MCF 10A (cell line): Measurements from ENCODE around the gene CUBN. TPM values are rescaled to one million over a fixed set of nuclear protein-coding genes. Genes with fewer than 3 reads are reported as not detected.

Experiments used
- BruUV-seq: library from RNA; stranded (reverse); fragments of 400-500 nt; replicated peaks from 2 replicates; lab custom pipeline; 2021; lab: Mats Ljungman, UMichigan
- CTCF ChIA-PET: fragments of 300-600 bp; sonication (Branson Sonifier 250); formaldehyde crosslinking; extraction: SDS; loops from one replicate; lab custom pipeline; 2021; ENCODE audit warnings: antibody characterized with exemption, inconsistent platforms; lab: Yijun Ruan, JAX
- POLR2A ChIA-PET: fragments of 300-600, 350-650 bp; sonication (Branson Sonifier 250); formaldehyde crosslinking; extraction: SDS; loops from one replicate; lab custom pipeline; 2020; ENCODE audit warnings: antibody characterized with exemption, inconsistent platforms; lab: Yijun Ruan, JAX
- DNase-seq: peaks from one replicate; pipeline ENCODE4 v3.0.0-alpha.2; 2018; ENCODE audit not compliant: unreplicated experiment
- H3K27ac Mint-ChIP-seq: one replicate; pipeline ENCODE4 v1.8.0; 2022; ENCODE audit warnings: mild to moderate bottlenecking, low read depth, mixed read lengths; ENCODE audit not compliant: unreplicated experiment
- H3K27me3 Mint-ChIP-seq: one replicate; pipeline ENCODE4 v1.8.0; 2022; ENCODE audit warnings: mixed read lengths; ENCODE audit not compliant: insufficient read depth, unreplicated experiment
- H3K36me3 Mint-ChIP-seq: one replicate; pipeline ENCODE4 v1.8.0; 2022; ENCODE audit warnings: mild to moderate bottlenecking, moderate library complexity, mixed read lengths; ENCODE audit not compliant: insufficient read depth, unreplicated experiment
- H3K4me1 Mint-ChIP-seq: one replicate; pipeline ENCODE4 v1.8.0; 2022; ENCODE audit warnings: mixed read lengths; ENCODE audit not compliant: insufficient read depth, unreplicated experiment
- H3K4me3 Mint-ChIP-seq: one replicate; pipeline ENCODE4 v1.8.0; 2022; ENCODE audit warnings: mild to moderate bottlenecking, moderate library complexity, mixed read lengths; ENCODE audit not compliant: unreplicated experiment
- H3K9me3 Mint-ChIP-seq: one replicate; pipeline ENCODE4 v1.8.0; 2022; ENCODE audit warnings: mixed read lengths; ENCODE audit not compliant: unreplicated experiment
- CTCF ChIP-seq: fragments of 200-600 bp; IDR thresholded peaks from one replicate; pipeline ENCODE4 v1.8.0; 2022; ENCODE audit warnings: antibody characterized with exemption, mild to moderate bottlenecking; ENCODE audit not compliant: unreplicated experiment
- intact Hi-C: fragments of 100-400 bp; cut with micrococcal nuclease; formaldehyde crosslinking; loops from 2 replicates; pipeline ENCODE4 v1.14.1; 2022
- total RNA-seq: library from RNA; stranded (reverse); gene quantifications from 2 replicates; pipeline ENCODE4 v1.2.3, GENCODE V29; 2022

Gene CUBN
- total RNA-seq, 1 experiment from 2014 or later: 1.3 TPM

DNA sequence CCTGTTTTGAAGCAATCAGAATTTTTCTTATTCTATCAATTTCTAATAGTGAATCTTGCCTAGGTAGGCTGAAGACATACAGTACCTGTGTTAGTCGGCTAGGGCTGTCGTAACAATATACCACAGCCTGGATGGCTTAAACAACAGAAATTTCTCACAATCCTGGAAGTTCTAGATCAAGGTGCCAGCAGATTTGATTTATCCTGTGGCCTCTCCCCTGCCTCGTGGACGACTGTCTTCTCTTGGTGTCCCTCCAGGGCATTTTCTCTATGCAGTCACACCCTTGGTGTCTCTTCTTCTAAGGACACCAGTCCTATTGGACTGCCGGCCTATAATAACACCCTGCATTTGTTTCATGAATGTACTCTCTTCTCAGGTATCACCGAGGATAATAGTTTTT lies 310.6 kb downstream of the CUBN start:
- H3K27me3 Mint-ChIP-seq: no peaks in the 10 kb centered on the region
- H3K9me3 Mint-ChIP-seq: peaks cover 8% of the 10 kb centered on the region
- no TSS peak for BruUV-seq
- intact Hi-C loops: no loop called here
- CTCF ChIA-PET: interaction anchor here (0.6 kb wide), 1 partner anchor 1776 kb away, joined by 3 read pairs; no protein-coding TSS in a partner anchor
- DNase-seq: no peak
- no peak for TF ChIP-seq CTCF
- peaks cover 10% of the 10 kb centered on the region for H3K36me3 Mint-ChIP-seq
- POLR2A ChIA-PET: no interaction called here
- no peak overlapping the region for H3K4me3 Mint-ChIP-seq
- H3K4me1 Mint-ChIP-seq: peaks cover 17% of the 10 kb centered on the region
- H3K27ac Mint-ChIP-seq: no peak overlapping the region

DNA sequence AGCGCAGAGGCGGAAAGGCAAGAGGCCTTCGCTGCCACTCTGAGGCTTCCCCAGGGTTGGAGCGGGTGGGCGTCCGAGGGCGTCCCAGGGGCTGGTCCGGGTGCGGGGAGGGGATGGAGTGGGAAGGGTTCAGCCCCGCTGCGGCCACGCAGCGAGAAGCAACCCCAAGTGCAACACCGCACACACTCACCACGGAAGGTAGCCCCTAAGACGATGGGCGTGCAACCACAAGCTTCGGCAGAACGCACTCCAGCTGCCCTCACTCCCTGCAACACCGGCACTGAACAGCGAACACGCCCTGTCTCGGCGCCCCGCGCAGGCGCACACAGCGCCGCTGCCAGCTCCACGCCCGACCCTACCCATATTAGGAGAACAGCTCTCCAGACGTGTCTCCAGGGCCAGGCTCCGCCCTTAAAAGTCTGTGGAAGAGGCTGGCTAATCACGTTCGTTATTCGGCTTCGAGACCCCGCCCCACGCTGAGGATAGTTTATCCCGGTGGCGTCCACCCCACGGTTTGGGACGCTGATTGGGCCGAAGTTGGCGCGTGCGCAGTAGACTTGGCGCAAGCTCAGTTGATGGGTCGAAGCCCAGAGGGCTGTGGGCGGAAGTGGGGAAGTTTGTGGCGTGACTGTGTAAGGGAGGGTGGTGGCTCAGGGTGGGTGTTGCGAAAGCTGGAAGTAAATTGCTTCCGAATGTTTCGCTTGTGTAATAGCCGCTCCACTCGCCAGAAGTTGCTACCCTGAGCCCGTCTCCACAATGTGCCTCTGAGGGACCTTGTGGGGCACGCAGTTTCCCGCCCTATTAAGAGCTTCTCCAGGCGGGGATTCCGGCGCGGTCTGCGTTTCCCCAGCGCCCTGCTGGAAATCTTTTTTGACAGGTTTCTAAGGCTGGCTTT lies 312.2 kb downstream of the CUBN start, which contains the start of gene RSU1:
Gene RSU1 (minus strand): TSS at position 300 of the 895 bp plus-strand sequence. CDS start 343 bp downstream, outside the sequence.
- peak; percentile 100 for DNase-seq
- peak within 1 kb of the TSS; percentile 94 for H3K4me3 Mint-ChIP-seq
- intact Hi-C loops: no loop called here
- POLR2A ChIA-PET: interaction anchor here (0.5 to 1.8 kb wide), 19 partner anchors 11 to 1936 kb away, joined by 3 to 17 read pairs (median 3); partner anchors contain the start of genes MINDY3, STAM, TRDMT1 and VIM
- H3K9me3 Mint-ChIP-seq: peaks cover 7% of the 10 kb centered on the region
- peaks cover 14% of the 10 kb centered on the region for H3K36me3 Mint-ChIP-seq
- no TSS peak for BruUV-seq
- H3K27ac Mint-ChIP-seq: peak within 1 kb of the TSS; percentile 74
- TF ChIP-seq CTCF: no peak
- no peaks in the 10 kb centered on the region for H3K27me3 Mint-ChIP-seq
- CTCF ChIA-PET: interaction anchor here (0.6 to 2.1 kb wide), 4 partner anchors 10 to 438 kb away, joined by 3 to 12 read pairs (median 4); no protein-coding TSS in a partner anchor
- H3K4me1 Mint-ChIP-seq: peaks cover 17% of the 10 kb centered on the region

DNA sequence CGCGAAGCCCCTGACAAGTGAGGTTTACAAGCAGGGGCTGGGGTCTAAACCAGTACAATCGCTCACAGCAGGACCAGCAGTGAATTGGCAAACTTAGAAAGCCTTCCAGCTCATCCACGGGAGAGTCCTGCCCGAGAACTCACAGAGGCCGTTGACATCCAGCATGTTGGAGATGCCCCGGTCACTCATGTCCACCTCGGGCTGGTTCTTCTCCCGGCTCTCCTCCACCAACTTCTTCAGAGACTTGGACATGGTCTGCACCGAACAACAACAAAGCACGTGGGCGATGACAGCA lies 312.8 kb downstream of the CUBN start:
- POLR2A ChIA-PET: interaction anchor here (0.6 to 1.8 kb wide), 12 partner anchors 10 to 1935 kb away, joined by 3 to 17 read pairs (median 3); partner anchors contain the start of genes MINDY3, TRDMT1 and VIM
- CTCF ChIA-PET: interaction anchor here (1.1 to 2.1 kb wide), 2 partner anchors 11 to 40 kb away, joined by 4 to 12 read pairs; no protein-coding TSS in a partner anchor
- Mint-ChIP-seq H3K27ac (peak overlapping the region; percentile 74), H3K27me3 (no peaks in the 10 kb centered on the region), H3K4me1 (peaks cover 17% of the 10 kb centered on the region), H3K36me3 (peaks cover 14% of the 10 kb centered on the region), H3K4me3 (peak overlapping the region; percentile 94), H3K9me3 (peaks cover under 1% of the 10 kb centered on the region)
- no peak for DNase-seq
- TF ChIP-seq CTCF: no peak
- intact Hi-C loops: no loop called here
- BruUV-seq: no TSS peak

DNA sequence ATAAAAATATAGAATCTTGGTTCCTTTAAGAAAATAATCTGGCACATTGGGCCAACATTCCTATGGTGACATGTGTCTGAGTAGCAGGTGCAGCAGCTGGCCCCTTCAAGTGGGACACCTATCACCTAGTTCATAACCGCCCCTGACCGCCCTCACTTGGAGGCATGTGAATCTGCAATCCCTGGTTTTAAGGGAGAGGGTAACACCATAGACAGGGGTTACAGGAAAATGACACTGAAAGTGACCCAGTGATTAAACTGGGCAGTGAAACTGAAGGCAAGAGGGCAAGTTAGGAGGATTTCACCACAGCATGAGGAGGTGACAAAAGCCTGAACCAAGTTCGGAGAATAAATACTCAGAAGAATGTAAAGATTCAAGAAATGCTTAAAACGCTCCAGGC lies 313.4 kb downstream of the CUBN start:
- H3K4me3 Mint-ChIP-seq: peak overlapping the region; percentile 94
- TF ChIP-seq CTCF: no peak
- H3K27me3 Mint-ChIP-seq: no peaks in the 10 kb centered on the region
- POLR2A ChIA-PET: interaction anchor here (0.5 to 1.8 kb wide), 4 partner anchors 33 to 1934 kb away, joined by 3 to 11 read pairs (median 4); partner anchors contain the start of gene MINDY3
- H3K9me3 Mint-ChIP-seq: no peaks in the 10 kb centered on the region
- CTCF ChIA-PET: interaction anchor here (0.6 to 2.1 kb wide), 4 partner anchors 11 to 362 kb away, joined by 3 to 12 read pairs (median 4); no protein-coding TSS in a partner anchor
- peaks cover 17% of the 10 kb centered on the region for H3K4me1 Mint-ChIP-seq
- H3K27ac Mint-ChIP-seq: peak overlapping the region; percentile 30
- intact Hi-C loops: no loop called here
- peaks cover 14% of the 10 kb centered on the region for H3K36me3 Mint-ChIP-seq
- no peak for DNase-seq
- no TSS peak for BruUV-seq
